GM19099 (cell line): ENCODE data around the gene SSB.
A peak's percentile ranks its signal among the peaks of the same experiment; 100 is the strongest.

ENCODE experiments used
- POLR2A ChIP-seq: IDR thresholded peaks from 3 replicates; pipeline ENCODE4 v1.6.1; 2011; ENCODE audit warnings: low read depth; ENCODE audit not compliant: insufficient read length; ENCODE audit errors: extremely low read depth

Gene SSB

GRCh38 chr2:169822785-169823392, 24.2 kb downstream of the SSB start:
- TF ChIP-seq POLR2A = no peak

GRCh38 chr2:169823996-169824372, 25.3 kb downstream of the SSB start:
- no peak for TF ChIP-seq POLR2A

GRCh38 chr2:169824373-169825333, 26.0 kb downstream of the SSB start, which contains the start of gene METTL5:
Gene METTL5 (minus strand): TSS chr2:169824905. CDS start chr2:169824597, 308 bp downstream.
- peak; percentile 93 for TF ChIP-seq POLR2A

GRCh38 chr2:169827272-169828140, 28.8 kb downstream of the SSB start, which contains the start of gene UBR3:
Gene UBR3 (plus strand): TSS chr2:169827454. CDS start chr2:169827508, 54 bp downstream.
- TF ChIP-seq POLR2A = peak; percentile 87

GRCh38 chr2:169828141-169828811, 29.6 kb downstream of the SSB start:
- no peak for TF ChIP-seq POLR2A

- no peak for TF ChIP-seq POLR2A
Observed at GRCh38 chr2:169834401-169834800, 35.7 kb downstream of the SSB start.

GRCh38 chr2:169838743-169839489, 40.2 kb downstream of the SSB start:
- no peak for TF ChIP-seq POLR2A

GRCh38 chr2:169839954-169840746, 41.5 kb downstream of the SSB start:
- TF ChIP-seq POLR2A = no peak

- no peak for TF ChIP-seq POLR2A
Observed at GRCh38 chr2:169840747-169841142, 42.1 kb downstream of the SSB start.

- no peak for TF ChIP-seq POLR2A
Observed at GRCh38 chr2:169845016-169845415, 46.3 kb downstream of the SSB start.

GRCh38 chr2:169849710-169850109, 51.0 kb downstream of the SSB start:
- no peak for TF ChIP-seq POLR2A

- TF ChIP-seq POLR2A = no peak
Observed at GRCh38 chr2:169853041-169853668, 54.5 kb downstream of the SSB start.
